H1 (cell line): ENCODE results near the gene CACNA1G.

Experiments used
- ASH2L ChIP-seq: fragments of 200-600, 300-600 bp; sonication (generic); IDR thresholded peaks from one replicate; pipeline ENCODE4 v1.7.1; 2017; ENCODE audit warnings: low read length
- ATF2 ChIP-seq: IDR thresholded peaks from 2 replicates; pipeline ENCODE4 v1.6.1; 2012; ENCODE audit warnings: low read length, inconsistent platforms
- EP300 ChIP-seq, 2 experiments: IDR thresholded peaks; 1 replicate in 1 of 2; 2 replicates in 1 of 2; pipeline ENCODE4 v1.6.1; 2011 to 2012; ENCODE audit warnings: low read depth in 2 of 2, low read length in 2 of 2, mild to moderate bottlenecking in 2 of 2, borderline replicate concordance in 1 of 2, inconsistent platforms in 1 of 2, moderate library complexity in 1 of 2
- EZH2 ChIP-seq: fragments of 200-600 bp; sonication (generic); IDR thresholded peaks from 2 replicates; pipeline ENCODE4 v1.7.1; 2012; ENCODE audit warnings: low read depth, mild to moderate bottlenecking, moderate library complexity, low read length, inconsistent platforms; ENCODE audit not compliant: severe bottlenecking
- FOSL1 ChIP-seq: IDR thresholded peaks from 2 replicates; pipeline ENCODE4 v1.6.1; 2011; ENCODE audit warnings: mild to moderate bottlenecking, low read depth, low read length, moderate library complexity; ENCODE audit not compliant: insufficient read depth
- POLR2AphosphoS5 ChIP-seq: IDR thresholded peaks from 2 replicates; pipeline ENCODE4 v1.6.1; 2011; ENCODE audit warnings: low read depth, low read length
- SIN3A ChIP-seq, 2 experiments: IDR thresholded peaks in 1 of 2; conservative IDR thresholded peaks in 1 of 2; 2 replicates each; pipeline ENCODE4 v1.6.1; 2011 to 2012; ENCODE audit warnings: low read length in 2 of 2, improper control_type of control experiment in 1 of 2, low read depth in 1 of 2, mild to moderate bottlenecking in 1 of 2
- SIRT6 ChIP-seq: IDR thresholded peaks from one replicate; pipeline ENCODE4 v1.7.1; 2012; ENCODE audit warnings: low read length, inconsistent platforms
- TF ChIP-seq, protein P1 (sequence below), 3 experiments: IDR thresholded peaks; 1 replicate in 2 of 3; 2 replicates in 1 of 3; pipeline versions ENCODE4 v1.5.1 to v1.6.1; 2011; ENCODE audit warnings: low read length in 3 of 3, mild to moderate bottlenecking in 3 of 3, inconsistent platforms in 2 of 3, low read depth in 1 of 3, moderate library complexity in 1 of 3; ENCODE audit not compliant: insufficient read depth in 1 of 3; ENCODE audit errors: control extremely low read depth in 1 of 3

DNA sequence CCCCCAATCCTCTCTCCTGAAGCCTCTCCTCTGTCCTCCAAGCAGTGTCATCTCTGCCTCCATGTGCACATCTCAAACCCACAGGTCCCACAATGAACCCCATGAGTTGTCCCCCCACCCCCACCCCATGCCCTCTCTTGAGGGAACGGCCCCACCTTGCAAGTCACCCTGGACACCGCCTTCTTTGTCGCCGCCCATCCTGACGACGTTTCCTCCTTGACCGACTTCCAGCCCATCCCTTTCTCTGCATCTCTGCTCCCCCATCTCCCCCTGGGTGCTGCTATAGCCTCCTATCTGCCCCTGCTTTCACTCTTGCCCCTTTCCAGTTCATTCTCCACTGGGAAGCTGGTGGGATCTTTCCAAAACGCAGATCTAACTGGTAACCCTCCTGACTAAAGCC is 15.2 kb upstream of the CACNA1G start:
- TF ChIP-seq POLR2AphosphoS5 (no peak), ASH2L (no peak), SIN3A (conservative IDR thresholded peaks at IDR 0.05 in 1 of 2, IDR thresholded peaks at IDR 0.05 in 1 of 2; ENCODE audit: low read depth in 1 of 2, low read length in 2 of 2) (no peak), SIRT6 (no peak), ATF2 (no peak), FOSL1 (no peak), EZH2 (no peak), EP300 (IDR thresholded peaks at IDR 0.05; ENCODE audit: borderline replicate concordance in 1 of 2, low read depth in 2 of 2, low read length in 2 of 2) (no peak)
- TF ChIP-seq, protein P1, sequence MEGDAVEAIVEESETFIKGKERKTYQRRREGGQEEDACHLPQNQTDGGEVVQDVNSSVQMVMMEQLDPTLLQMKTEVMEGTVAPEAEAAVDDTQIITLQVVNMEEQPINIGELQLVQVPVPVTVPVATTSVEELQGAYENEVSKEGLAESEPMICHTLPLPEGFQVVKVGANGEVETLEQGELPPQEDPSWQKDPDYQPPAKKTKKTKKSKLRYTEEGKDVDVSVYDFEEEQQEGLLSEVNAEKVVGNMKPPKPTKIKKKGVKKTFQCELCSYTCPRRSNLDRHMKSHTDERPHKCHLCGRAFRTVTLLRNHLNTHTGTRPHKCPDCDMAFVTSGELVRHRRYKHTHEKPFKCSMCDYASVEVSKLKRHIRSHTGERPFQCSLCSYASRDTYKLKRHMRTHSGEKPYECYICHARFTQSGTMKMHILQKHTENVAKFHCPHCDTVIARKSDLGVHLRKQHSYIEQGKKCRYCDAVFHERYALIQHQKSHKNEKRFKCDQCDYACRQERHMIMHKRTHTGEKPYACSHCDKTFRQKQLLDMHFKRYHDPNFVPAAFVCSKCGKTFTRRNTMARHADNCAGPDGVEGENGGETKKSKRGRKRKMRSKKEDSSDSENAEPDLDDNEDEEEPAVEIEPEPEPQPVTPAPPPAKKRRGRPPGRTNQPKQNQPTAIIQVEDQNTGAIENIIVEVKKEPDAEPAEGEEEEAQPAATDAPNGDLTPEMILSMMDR (IDR thresholded peaks at IDR 0.05; ENCODE audit: control extremely low read depth in 1 of 3, insufficient read depth in 1 of 3, low read depth in 1 of 3, low read length in 3 of 3), result no peak
